GM12873 (cell line): ENCODE data around the gene LOXL4.

Experiments used
- TF ChIP-seq, protein P1 (sequence below): IDR thresholded peaks from 2 replicates; pipeline ENCODE4 v1.5.1; 2012; ENCODE audit warnings: low read depth, mild to moderate bottlenecking, moderate library complexity, low read length, control low read depth; ENCODE audit not compliant: insufficient read depth; ENCODE audit errors: missing control alignments

The LOXL4 gene

DNA sequence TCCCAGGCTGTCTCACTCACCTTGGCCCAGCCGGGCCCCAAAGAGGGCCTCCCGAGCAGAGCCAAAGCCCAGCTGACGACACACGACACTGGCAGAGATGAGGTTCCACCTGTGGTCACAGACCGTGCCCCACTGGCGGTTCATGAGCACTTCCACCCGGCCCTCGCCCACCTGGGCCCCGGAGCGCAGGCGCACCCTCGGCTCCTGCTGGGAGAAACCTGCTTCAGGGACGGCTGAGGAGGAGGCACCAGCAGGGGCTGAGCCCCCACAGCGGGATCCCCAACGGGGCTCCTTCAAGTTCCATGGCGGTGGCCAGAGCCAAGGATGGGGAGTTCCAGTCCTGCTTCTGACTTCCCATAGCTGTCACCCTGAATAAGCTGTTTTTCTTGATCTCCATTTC, 10.0 kb downstream of the LOXL4 start:
- TF ChIP-seq, protein P1, sequence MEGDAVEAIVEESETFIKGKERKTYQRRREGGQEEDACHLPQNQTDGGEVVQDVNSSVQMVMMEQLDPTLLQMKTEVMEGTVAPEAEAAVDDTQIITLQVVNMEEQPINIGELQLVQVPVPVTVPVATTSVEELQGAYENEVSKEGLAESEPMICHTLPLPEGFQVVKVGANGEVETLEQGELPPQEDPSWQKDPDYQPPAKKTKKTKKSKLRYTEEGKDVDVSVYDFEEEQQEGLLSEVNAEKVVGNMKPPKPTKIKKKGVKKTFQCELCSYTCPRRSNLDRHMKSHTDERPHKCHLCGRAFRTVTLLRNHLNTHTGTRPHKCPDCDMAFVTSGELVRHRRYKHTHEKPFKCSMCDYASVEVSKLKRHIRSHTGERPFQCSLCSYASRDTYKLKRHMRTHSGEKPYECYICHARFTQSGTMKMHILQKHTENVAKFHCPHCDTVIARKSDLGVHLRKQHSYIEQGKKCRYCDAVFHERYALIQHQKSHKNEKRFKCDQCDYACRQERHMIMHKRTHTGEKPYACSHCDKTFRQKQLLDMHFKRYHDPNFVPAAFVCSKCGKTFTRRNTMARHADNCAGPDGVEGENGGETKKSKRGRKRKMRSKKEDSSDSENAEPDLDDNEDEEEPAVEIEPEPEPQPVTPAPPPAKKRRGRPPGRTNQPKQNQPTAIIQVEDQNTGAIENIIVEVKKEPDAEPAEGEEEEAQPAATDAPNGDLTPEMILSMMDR: no peak

DNA sequence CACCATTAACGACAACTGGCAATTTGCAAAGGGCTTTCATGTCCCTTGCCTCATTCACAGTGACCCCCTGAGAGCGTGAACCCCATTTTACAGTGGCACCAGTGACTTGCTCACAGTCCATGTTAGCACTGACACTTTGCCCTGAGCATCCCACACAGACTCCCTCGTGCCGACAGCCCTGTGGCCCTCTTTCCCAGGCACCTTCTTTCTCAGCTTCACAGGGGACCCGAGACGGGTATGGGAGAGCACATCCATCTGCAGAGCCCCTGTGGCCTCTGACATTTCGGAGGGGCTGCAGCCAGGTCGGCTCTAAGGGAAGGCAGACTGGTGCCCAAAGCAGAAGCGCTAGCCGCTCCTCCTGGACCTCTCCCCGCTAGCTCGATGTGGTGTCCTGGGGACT, 10.8 kb downstream of the LOXL4 start:
- TF ChIP-seq, protein P1: no peak

DNA sequence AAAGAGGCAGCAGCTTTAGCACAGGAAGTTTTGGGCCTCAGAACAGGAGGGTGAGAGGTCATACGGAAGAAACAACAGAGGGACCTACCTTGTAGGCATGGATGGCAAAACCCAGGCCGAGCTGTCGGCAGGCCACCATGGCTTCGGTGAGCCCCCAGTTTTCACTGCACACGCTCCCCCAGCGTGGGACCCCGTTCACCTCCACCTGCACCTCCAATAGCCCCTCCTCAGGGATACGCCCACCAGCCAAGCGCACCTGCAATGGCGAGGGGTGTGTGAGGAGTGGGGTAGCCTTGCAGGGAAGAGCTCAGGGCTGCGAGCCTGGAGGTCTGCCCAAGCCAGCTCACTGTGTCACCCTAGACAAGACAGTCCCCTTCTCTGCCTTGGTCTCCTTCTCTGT, 11.3 kb downstream of the LOXL4 start:
- TF ChIP-seq, protein P1: no peak

DNA sequence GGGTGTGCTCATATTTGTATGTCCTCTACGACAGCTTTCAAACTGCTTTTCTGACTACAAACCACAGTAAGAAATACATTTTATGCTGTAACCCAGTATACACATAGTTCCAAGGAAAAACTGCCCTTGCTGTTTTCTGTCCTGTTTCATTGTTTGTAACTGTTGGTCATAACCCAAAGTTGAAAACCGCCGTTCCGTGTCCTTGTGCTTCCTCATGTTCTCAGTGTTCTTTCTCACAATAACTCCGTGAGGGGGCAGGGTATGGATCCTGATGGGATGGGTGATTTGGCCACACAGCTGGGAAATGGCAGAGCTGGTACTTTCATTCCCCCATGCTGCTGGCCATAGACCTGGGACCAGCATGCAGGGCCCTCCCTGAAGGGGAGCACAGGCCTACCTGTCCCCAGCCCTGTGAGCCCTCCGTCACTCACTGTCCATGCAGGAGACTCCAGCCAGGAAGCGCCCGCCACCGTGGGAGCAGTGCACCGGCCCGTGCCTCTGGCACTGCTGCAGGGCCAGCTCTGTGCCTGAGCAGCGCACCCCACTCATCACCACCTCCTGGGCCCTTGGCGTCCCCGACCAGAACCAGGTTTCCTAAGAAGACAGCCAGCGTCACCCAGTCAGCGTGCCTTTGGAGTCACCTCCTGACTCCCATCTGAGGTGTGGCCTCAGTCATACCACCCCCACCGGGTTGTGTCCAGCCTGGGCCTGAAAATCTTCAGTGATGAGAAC, 12.7 kb downstream of the LOXL4 start:
- TF ChIP-seq, protein P1: no peak

DNA sequence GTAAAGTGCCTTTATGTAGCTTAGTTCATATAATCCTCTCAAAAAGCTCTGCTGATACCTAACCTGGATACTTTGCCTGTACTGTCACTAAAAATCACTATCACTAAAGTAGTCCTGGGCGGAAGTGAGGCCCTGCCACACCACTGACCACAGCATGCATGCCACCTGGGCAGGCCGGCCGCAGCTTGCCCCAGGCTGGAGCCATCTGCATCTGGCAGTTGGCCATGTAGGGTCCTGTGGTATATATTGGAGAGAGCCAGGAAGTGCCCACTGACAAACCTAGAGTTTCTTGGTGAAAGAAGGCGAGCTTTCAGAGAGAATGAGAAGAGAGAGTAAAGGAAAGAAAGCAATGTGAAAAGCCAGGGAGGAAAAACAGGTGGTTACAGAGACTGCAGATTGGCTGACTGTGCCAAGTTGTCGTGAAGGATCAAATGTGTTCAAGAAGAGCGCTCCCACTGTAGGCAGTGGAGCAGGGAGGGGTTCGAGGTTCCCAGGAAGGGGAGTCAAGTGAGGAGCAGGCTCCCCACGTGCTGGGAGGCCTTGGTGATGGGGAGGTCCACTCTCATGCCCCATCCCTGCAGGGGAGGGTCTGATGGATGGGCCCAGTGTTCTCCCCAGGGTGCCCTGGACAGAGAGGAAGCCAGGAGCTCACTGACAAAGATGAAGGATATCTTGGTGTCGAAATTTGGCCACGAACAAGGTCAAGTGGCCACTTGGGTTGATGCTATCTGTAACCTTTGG, 13.6 kb downstream of the LOXL4 start:
- TF ChIP-seq, protein P1: no peak

DNA sequence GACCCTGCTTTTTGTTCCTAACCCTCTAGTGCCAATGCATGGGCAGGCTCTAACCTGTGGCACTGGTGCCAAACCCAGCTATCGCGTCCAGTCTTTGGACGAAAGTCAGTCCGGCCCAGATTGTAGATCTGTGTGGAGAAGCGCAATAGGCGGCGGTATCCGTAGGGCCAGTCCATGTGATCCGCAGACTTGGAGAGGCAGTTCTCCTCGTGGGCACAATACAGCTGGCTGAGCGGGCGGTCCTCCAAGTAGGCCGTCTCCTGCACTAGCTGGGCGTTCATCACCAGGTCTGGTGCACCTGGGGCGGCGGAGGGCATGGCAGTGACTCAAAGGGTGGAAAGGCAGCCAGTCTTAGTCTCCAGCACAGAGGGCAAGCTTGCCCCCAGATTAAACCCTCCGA, 14.5 kb downstream of the LOXL4 start:
- TF ChIP-seq, protein P1: no peak

DNA sequence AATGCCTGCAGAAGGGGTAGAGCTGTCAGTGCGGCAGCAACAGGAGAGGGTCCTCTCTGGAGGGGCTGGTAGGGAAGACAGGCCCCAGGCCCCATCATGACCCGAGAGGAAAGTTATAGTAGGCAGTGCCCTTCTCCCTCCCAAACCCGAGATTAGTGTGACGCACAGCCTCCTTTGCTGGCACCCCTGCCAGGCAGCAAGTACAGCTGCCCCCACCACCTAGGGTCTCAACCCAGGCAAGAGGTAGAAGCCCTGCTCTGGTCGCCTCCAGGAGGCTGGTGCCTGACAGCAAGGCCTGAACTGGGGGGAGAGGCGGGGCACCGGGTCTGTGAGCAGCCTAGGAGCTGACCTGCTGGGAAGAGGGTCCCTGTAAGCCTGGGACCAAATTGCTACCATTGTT, 15.5 kb downstream of the LOXL4 start:
- TF ChIP-seq, protein P1: no peak
